Breast epithelium (tissue), 3 donors: ENCODE measurements around the gene MYO1B.

ENCODE experiments used
- CTCF ChIP-seq, 3 donors: fragments of 450-650 bp; IDR thresholded peaks; one replicate each; pipeline ENCODE4 v1.5.1; 2016 to 2017; ENCODE audit warnings: antibody characterized with exemption in 3 of 3, mild to moderate bottlenecking in 3 of 3, moderate library complexity in 3 of 3
- POLR2A ChIP-seq: fragments of 450-650 bp; IDR thresholded peaks from one replicate; pipeline ENCODE4 v1.6.1; 2016; ENCODE audit warnings: antibody characterized with exemption, mild to moderate bottlenecking, moderate library complexity

GRCh38 chr2:191384829-191385228, 139.6 kb downstream of the MYO1B start:
- TF ChIP-seq CTCF (IDR thresholded peaks at IDR 0.05): no peak
- TF ChIP-seq POLR2A: no peak
